Left ventricle myocardium inferior (tissue), 1 donor: ENCODE measurements around the gene NUBPL. TPM values are rescaled to one million over a fixed set of nuclear protein-coding genes. Genes with fewer than 3 reads are reported as not detected.
A peak's percentile ranks its signal among the peaks of the same experiment; 100 is the strongest.

Source experiments
- DNase-seq: peaks from one replicate; pipeline ENCODE4 v3.0.0-alpha.2; 2020
- H3K27ac ChIP-seq: fragments of 200-600 bp; replicated peaks from 2 replicates; pipeline ENCODE4 v1.8.0; 2021
- H3K27me3 ChIP-seq: fragments of 200-600 bp; 2 replicates; pipeline ENCODE4 v1.8.0; 2021; ENCODE audit warnings: low read depth
- H3K36me3 ChIP-seq: fragments of 200-600 bp; 2 replicates; pipeline ENCODE4 v1.8.0; 2021
- H3K4me1 ChIP-seq: fragments of 200-600 bp; 2 replicates; pipeline ENCODE4 v1.8.0; 2021
- H3K4me3 ChIP-seq: fragments of 200-600 bp; 2 replicates; pipeline ENCODE4 v1.8.0; 2021; ENCODE audit warnings: mild to moderate bottlenecking, moderate library complexity
- H3K9me3 ChIP-seq: fragments of 200-600 bp; replicated peaks from 2 replicates; pipeline ENCODE4 v1.8.0; 2021
- CTCF ChIP-seq: fragments of 200-600 bp; IDR thresholded peaks from 2 replicates; pipeline ENCODE4 v1.8.0; 2021; ENCODE audit warnings: antibody characterized with exemption, mild to moderate bottlenecking, borderline replicate concordance
- intact Hi-C: fragments of 100-400 bp; cut with micrococcal nuclease; formaldehyde crosslinking; loops from one replicate; pipeline ENCODE4 v1.11.0; 2022
- total RNA-seq: library from RNA; stranded (reverse); fragmentation: NEBNext Ultra II Directional; extraction: Animal tissue kit (Norgen Biotek cat#: 25700); gene quantifications from one replicate; pipeline ENCODE4 v1.2.1, GENCODE V29; 2021
- donor health status: DM: no; HTN: yes; CAD: no; lungs with severe emphysema.

NUBPL gene
- total RNA-seq, 1 donor from 2014 or later: 32.2 TPM

- Histone ChIP-seq H3K4me1 (no peaks in the 10 kb centered on the region), H3K27me3 (no peaks in the 10 kb centered on the region), H3K4me3 (no peak overlapping the region), H3K36me3 (no peaks in the 10 kb centered on the region), H3K27ac (no peak overlapping the region), H3K9me3 (no peaks in the 10 kb centered on the region)
- no peak for DNase-seq
- TF ChIP-seq CTCF: no peak
- intact Hi-C loops: no loop called here
These were observed 24.8 kb upstream of the NUBPL start for GRCh38 chr14:31536201-31536960.

GRCh38 chr14:31541702-31542101, 19.5 kb upstream of the NUBPL start:
- Histone ChIP-seq H3K4me3 (no peak overlapping the region), H3K27me3 (no peaks in the 10 kb centered on the region), H3K27ac (no peak overlapping the region), H3K9me3 (no peaks in the 10 kb centered on the region), H3K36me3 (no peaks in the 10 kb centered on the region), H3K4me1 (no peaks in the 10 kb centered on the region)
- no peak for DNase-seq
- intact Hi-C loops: no loop called here
- no peak for TF ChIP-seq CTCF

- H3K36me3 ChIP-seq: no peaks in the 10 kb centered on the region
- no peaks in the 10 kb centered on the region for H3K4me1 ChIP-seq
- no peak overlapping the region for H3K27ac ChIP-seq
- TF ChIP-seq CTCF: peak; percentile 44
- intact Hi-C loops: no loop called here
- DNase-seq: no peak
- H3K9me3 ChIP-seq: no peaks in the 10 kb centered on the region
- no peaks in the 10 kb centered on the region for H3K27me3 ChIP-seq
- no peak overlapping the region for H3K4me3 ChIP-seq
These were observed 17.0 kb upstream of the NUBPL start for GRCh38 chr14:31543969-31544799.

GRCh38 chr14:31544816-31545215, 16.4 kb upstream of the NUBPL start:
- no peak overlapping the region for H3K4me3 ChIP-seq
- TF ChIP-seq CTCF: no peak
- no peaks in the 10 kb centered on the region for H3K9me3 ChIP-seq
- intact Hi-C loops: no loop called here
- no peaks in the 10 kb centered on the region for H3K4me1 ChIP-seq
- H3K36me3 ChIP-seq: no peaks in the 10 kb centered on the region
- no peak overlapping the region for H3K27ac ChIP-seq
- no peak for DNase-seq
- H3K27me3 ChIP-seq: no peaks in the 10 kb centered on the region

- Histone ChIP-seq H3K9me3 (no peaks in the 10 kb centered on the region), H3K4me3 (no peak overlapping the region), H3K4me1 (no peaks in the 10 kb centered on the region), H3K27me3 (no peaks in the 10 kb centered on the region), H3K36me3 (no peaks in the 10 kb centered on the region), H3K27ac (peak overlapping the region; percentile 4)
- no peak for TF ChIP-seq CTCF
- intact Hi-C loops: no loop called here
- DNase-seq: no peak
These were observed 15.9 kb upstream of the NUBPL start for GRCh38 chr14:31545328-31545727.
